Uterus (tissue), 4 donors: ENCODE measurements around the gene TGIF2. TPM values are rescaled to one million over a fixed set of nuclear protein-coding genes. Genes with fewer than 3 reads are reported as not detected.

Source experiments
- DNase-seq, 2 donors: peaks; one replicate each; pipeline ENCODE4 v3.0.0-alpha.2; 2019 to 2020
- H3K27ac ChIP-seq, 2 donors: fragments of 200-600 bp; sonication (generic); 1 replicate in 1 of 2; 2 replicates in 1 of 2; pipeline ENCODE4 v1.5.1; 2016 to 2018
- H3K27me3 ChIP-seq, 2 donors: fragments of 200-600 bp; sonication (generic); one replicate each; pipeline ENCODE4 v1.5.1; 2018 to 2019; ENCODE audit warnings: control low read depth in 1 of 2
- H3K36me3 ChIP-seq, 2 donors: fragments of 200-600 bp; sonication (generic); one replicate each; pipeline ENCODE4 v1.5.1; 2019; ENCODE audit warnings: control low read depth in 1 of 2
- H3K4me1 ChIP-seq, 2 donors: fragments of 200-600 bp; sonication (generic); one replicate each; pipeline ENCODE4 v1.5.1; 2018 to 2019; ENCODE audit warnings: control low read depth in 1 of 2
- H3K4me3 ChIP-seq, 2 donors: fragments of 200-600 bp; sonication (generic); 1 replicate in 1 of 2; 2 replicates in 1 of 2; pipeline ENCODE4 v1.5.1; 2018 to 2019; ENCODE audit warnings: mild to moderate bottlenecking in 1 of 2
- H3K9me3 ChIP-seq, 2 donors: fragments of 200-600 bp; sonication (generic); one replicate each; pipeline ENCODE4 v1.5.1; 2019; ENCODE audit warnings: control low read depth in 1 of 2
- POLR2A ChIP-seq, 2 donors: fragments of 450-650 bp; IDR thresholded peaks; one replicate each; pipeline ENCODE4 v1.6.1; 2016; ENCODE audit warnings: antibody characterized with exemption in 2 of 2, mild to moderate bottlenecking in 1 of 2, moderate library complexity in 1 of 2
- intact Hi-C: fragments of 100-400 bp; cut with DNase I; formaldehyde crosslinking; loops from one replicate; pipeline ENCODE4 v1.15.1; 2023; ENCODE audit warnings: low total_unique reads
- total RNA-seq, 4 donors: library from RNA; depleted of rRNA in 3 of 4; stranded (reverse); fragments of >200 nt in 3 of 4; gene quantifications; one replicate each; pipeline versions ENCODE4 v1.1.0 to v1.2.4, GENCODE V29; 2014 to 2023
- TF ChIP-seq, protein P1 (sequence below), 4 experiments: fragments of 200-600 bp in 2 of 4; fragments of 450-650 bp in 2 of 4; sonication (generic) in 2 of 4; IDR thresholded peaks; one replicate each; pipeline ENCODE4 v1.5.1; 2016 to 2019; ENCODE audit warnings: antibody characterized with exemption in 4 of 4, mild to moderate bottlenecking in 2 of 4, moderate library complexity in 1 of 4
- donor health status: DM: yes; HTN: yes; CAD: no.

Gene TGIF2
- total RNA-seq, 4 donors from 2014 or later, result 3.3 to 35.7 (median 17.7) TPM

DNA sequence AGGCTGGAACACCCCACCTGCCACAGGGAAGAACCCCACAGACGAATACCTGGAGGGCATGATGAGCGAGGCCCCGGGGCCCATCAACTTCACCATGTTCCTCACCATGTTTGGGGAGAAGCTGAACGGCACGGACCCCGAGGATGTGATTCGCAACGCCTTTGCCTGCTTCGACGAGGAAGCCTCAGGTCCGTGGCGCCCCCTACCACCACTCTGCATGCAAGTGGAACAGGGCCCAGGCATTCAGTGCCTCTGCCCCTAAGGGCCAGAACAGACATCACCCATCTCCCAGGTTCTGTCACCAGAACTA is 25.4 kb upstream of the TGIF2 start:
- peak in 1 of 2 donors; percentile 49 for DNase-seq
- Histone ChIP-seq H3K36me3 (no peaks in the 10 kb centered on the region), H3K27ac (no peak overlapping the region), H3K9me3 (no peaks in the 10 kb centered on the region), H3K4me1 (peaks cover 2 to 25% of the 10 kb centered on the region in 2 donors), H3K27me3 (no peaks in the 10 kb centered on the region), H3K4me3 (no peak overlapping the region)
- intact Hi-C loops, result no loop called here
- no peak for TF ChIP-seq POLR2A (IDR thresholded peaks at IDR 0.05)
- TF ChIP-seq, protein P1, sequence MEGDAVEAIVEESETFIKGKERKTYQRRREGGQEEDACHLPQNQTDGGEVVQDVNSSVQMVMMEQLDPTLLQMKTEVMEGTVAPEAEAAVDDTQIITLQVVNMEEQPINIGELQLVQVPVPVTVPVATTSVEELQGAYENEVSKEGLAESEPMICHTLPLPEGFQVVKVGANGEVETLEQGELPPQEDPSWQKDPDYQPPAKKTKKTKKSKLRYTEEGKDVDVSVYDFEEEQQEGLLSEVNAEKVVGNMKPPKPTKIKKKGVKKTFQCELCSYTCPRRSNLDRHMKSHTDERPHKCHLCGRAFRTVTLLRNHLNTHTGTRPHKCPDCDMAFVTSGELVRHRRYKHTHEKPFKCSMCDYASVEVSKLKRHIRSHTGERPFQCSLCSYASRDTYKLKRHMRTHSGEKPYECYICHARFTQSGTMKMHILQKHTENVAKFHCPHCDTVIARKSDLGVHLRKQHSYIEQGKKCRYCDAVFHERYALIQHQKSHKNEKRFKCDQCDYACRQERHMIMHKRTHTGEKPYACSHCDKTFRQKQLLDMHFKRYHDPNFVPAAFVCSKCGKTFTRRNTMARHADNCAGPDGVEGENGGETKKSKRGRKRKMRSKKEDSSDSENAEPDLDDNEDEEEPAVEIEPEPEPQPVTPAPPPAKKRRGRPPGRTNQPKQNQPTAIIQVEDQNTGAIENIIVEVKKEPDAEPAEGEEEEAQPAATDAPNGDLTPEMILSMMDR (IDR thresholded peaks at IDR 0.05), result no peak

DNA sequence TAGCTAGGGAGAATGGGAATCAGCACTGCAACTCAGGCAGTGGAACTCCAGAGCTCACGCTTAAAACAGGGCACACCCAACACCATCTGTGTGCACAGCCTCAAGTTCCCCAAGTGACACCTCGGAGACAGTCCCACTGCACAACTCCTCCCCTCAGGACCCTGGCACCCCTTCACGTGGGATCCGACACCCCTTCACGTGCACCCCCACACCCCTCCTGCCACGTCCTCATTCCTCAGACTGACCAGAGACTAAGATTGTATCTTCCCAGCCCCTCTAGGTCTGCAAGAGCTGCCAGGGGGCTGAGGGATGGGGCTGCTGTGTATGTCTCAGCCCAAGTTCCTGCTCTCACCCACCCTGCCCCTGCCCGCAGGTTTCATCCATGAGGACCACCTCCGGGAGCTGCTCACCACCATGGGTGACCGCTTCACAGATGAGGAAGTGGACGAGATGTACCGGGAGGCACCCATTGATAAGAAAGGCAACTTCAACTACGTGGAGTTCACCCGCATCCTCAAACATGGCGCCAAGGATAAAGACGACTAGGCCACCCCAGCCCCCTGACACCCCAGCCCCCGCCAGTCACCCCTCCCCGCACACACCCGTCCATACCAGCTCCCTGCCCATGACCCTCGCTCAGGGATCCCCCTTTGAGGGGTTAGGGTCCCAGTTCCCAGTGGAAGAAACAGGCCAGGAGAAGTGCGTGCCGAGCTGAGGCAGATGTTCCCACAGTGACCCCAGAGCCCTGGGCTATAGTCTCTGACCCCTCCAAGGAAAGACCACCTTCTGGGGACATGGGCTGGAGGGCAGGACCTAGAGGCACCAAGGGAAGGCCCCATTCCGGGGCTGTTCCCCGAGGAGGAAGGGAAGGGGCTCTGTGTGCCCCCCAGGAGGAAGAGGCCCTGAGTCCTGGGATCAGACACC is 24.4 kb upstream of the TGIF2 start:
- Histone ChIP-seq H3K36me3 (no peaks in the 10 kb centered on the region), H3K27ac (peak overlapping the region in 1 of 2 donors; percentile 22), H3K9me3 (no peaks in the 10 kb centered on the region), H3K27me3 (no peaks in the 10 kb centered on the region), H3K4me1 (peaks cover 2 to 23% of the 10 kb centered on the region in 2 donors), H3K4me3 (no peak overlapping the region)
- intact Hi-C loops, result no loop called here
- TF ChIP-seq, protein P1 (IDR thresholded peaks at IDR 0.05), result no peak
- no peak for TF ChIP-seq POLR2A (IDR thresholded peaks at IDR 0.05)
- DNase-seq, result no peak

DNA sequence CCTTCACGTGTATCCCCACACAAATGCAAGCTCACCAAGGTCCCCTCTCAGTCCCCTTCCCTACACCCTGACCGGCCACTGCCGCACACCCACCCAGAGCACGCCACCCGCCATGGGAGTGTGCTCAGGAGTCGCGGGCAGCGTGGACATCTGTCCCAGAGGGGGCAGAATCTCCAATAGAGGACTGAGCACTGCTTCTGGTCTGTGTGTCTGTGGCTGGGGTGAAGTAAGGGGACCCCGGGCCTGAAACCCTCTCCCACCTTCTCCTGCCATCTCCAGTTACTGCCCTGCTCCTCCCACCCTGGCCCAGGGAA is 23.8 kb upstream of the TGIF2 start:
- DNase-seq, result no peak
- Histone ChIP-seq H3K27me3 (no peaks in the 10 kb centered on the region), H3K36me3 (no peaks in the 10 kb centered on the region), H3K4me3 (no peak overlapping the region), H3K27ac (peak overlapping the region; percentile 22 to 46), H3K9me3 (no peaks in the 10 kb centered on the region), H3K4me1 (peaks cover 2 to 17% of the 10 kb centered on the region in 2 donors)
- TF ChIP-seq, protein P1 (IDR thresholded peaks at IDR 0.05), result no peak
- no peak for TF ChIP-seq POLR2A (IDR thresholded peaks at IDR 0.05)
- intact Hi-C loops, result no loop called here

DNA sequence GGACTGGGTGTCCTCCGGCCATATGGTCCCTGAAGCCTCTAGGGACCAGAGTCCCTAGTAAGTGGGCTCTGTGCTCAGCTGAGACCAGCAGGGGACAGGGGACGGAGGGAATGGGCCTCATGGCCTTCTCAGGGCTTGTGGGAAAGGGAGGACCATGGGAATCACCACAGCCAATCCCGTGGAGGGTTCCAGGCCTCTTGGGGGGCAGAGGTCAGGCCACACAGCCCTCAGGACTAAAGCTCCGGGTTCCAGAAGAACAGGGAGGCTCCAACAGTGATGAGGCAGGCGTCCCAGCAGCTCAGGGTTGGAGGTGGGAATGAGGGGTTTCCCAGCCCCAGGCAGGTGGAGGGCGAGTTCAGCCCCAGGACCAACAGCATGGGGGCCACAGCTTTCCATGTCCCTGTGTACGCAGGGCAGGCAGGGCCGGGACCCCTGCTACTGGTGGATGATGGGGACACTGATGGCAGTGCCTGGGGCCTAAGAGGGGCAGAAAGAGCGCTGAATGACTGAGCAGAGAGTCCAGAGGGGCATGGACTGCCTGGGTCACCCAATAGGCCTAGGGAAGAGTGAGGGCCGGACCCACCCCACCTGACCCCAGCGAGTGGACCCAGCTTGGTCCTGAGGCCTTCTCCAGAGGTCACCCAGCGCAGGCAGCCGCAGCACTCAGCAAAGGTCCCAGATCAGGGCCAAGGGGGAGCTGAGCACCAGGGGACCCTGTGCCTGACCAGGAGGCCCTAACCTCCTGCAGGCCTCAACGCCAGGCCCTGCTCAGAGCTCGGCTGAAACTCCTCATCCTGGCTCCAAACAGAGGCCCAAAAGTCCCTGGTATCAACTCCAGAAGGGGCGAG is 23.2 kb upstream of the TGIF2 start:
- peak in 1 of 2 donors; percentile 41 for DNase-seq
- no peaks in the 10 kb centered on the region for H3K36me3 ChIP-seq
- H3K27ac ChIP-seq, result peak overlapping the region; percentile 22 to 46
- TF ChIP-seq, protein P1 (IDR thresholded peaks at IDR 0.05), result no peak
- no peak for TF ChIP-seq POLR2A (IDR thresholded peaks at IDR 0.05)
- no peak overlapping the region for H3K4me3 ChIP-seq
- intact Hi-C loops, result loop anchor here (10.0 kb wide), 1 partner anchor 55 kb away; the partner anchor contains the start of gene RAB5IF
- H3K27me3 ChIP-seq, result no peaks in the 10 kb centered on the region
- H3K4me1 ChIP-seq, result peaks cover 0 to 11% of the 10 kb centered on the region in 2 donors
- no peaks in the 10 kb centered on the region for H3K9me3 ChIP-seq
